ENCODE results near the gene PCYOX1L. TPM values are rescaled to one million over a fixed set of nuclear protein-coding genes. Genes with fewer than 3 reads are reported as not detected.

Gene PCYOX1L
- total and polyA plus RNA-seq, 9 of the 15 experiments (the other 6 are each of a cell fraction or from before 2014, with no cell fraction given), result 2.3 to 17.9 (median 6.0) TPM

- TF ChIP-seq ARID4B (CRISPR knock-in tag; IDR thresholded peaks at IDR 0.05) (peak; percentile 80; the same call in 1 of the 2 replicates), KLF10 (CRISPR knock-in tag; IDR thresholded peaks at IDR 0.05) (no peak), GTF2B (IDR thresholded peaks at IDR 0.05; ENCODE audit: extremely low read depth, insufficient read length) (no peak), ZNF644 (tag; IDR thresholded peaks at IDR 0.05; ENCODE audit: low read depth) (no peak), STAT5B (CRISPR knock-in tag; IDR thresholded peaks at IDR 0.05) (no peak), ZNF512 (tag; IDR thresholded peaks at IDR 0.05) (no peak), ZFP91 (CRISPR knock-in tag; IDR thresholded peaks at IDR 0.05) (0 out of 2 replicates have a peak, but pooled peaks have one; percentile 62), YY1 (IDR thresholded peaks at IDR 0.05; ENCODE audit: borderline replicate concordance in 1 of 3, control insufficient read depth in 1 of 3, extremely low read depth in 1 of 3, insufficient read depth in 3 of 3, insufficient read length in 1 of 3, insufficient replicate concordance in 2 of 3, low read depth in 1 of 3, low read length in 2 of 3) (peak; percentile 63 to 94 (median 92)), IRF1 (CRISPR knock-in tag; IDR thresholded peaks at IDR 0.05; ENCODE audit: borderline replicate concordance) (peak; percentile 34; the same call in 1 of the 2 replicates), TCF7 (IDR thresholded peaks at IDR 0.05; ENCODE audit: borderline replicate concordance) (peak; percentile 73; the same call in 1 of the 2 replicates), SLC30A9 (CRISPR knock-in tag; IDR thresholded peaks at IDR 0.05) (no peak), XRCC3 (IDR thresholded peaks at IDR 0.05) (no peak), ZNF511 (CRISPR knock-in tag; IDR thresholded peaks at IDR 0.05) (no peak; the same call in 1 of the 2 replicates), RBM14 (IDR thresholded peaks at IDR 0.05; ENCODE audit: borderline replicate concordance, insufficient read depth, low read depth, low read length) (no peak), ZNF584 (CRISPR knock-in tag; IDR thresholded peaks at IDR 0.05; ENCODE audit: low read depth) (no peak; the same call in 1 of the 2 replicates)
Observed at GRCh38 chr5:149345147-149345891, 12.5 kb upstream of the PCYOX1L start, which contains the start of gene GRPEL2 (continued).

Data from K562 (cell line).